ENCODE data around the gene KRTAP6-3. TPM values are rescaled to one million over a fixed set of nuclear protein-coding genes. Genes with fewer than 3 reads are reported as not detected.

The KRTAP6-3 gene, protein sequence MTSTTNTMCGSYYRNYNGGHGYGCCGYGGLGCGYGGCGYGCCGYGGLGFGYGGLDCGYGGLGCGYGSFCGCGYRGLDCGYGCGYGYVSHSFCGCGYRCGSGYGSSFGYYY
- polyA plus RNA-seq (2011; rRNA removed) (not detected in 2 replicates), polyA minus RNA-seq (2011; rRNA and poly(A)+ RNA removed) (not detected in 2 replicates)

DNA sequence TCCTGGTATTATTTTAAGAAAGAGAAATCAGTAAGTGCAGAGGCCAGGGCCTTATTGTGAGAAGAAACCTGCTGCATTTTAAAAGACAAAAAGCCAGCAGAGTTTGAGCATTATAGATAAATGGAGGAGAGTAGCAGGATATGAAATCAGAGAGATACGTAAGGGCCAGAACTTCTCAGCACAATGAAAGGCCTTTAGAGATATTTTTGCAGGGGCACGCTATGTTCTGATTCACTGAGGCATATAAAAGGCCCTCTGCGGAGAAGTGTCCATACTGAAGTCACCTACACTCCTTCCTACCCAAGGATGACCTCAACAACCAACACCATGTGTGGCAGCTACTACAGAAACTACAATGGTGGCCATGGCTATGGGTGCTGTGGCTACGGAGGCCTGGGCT lies at the start of gene KRTAP6-3:
TSS of gene KRTAP6-3 (plus strand) at position 301 of the 400 bp plus-strand sequence. CDS start at position 307, 6 bp downstream.
- POLR2A ChIA-PET: no interaction called here
- no peak for DNase-seq (ENCODE audit: low read depth, low spot score)
- TF ChIP-seq, protein P1, sequence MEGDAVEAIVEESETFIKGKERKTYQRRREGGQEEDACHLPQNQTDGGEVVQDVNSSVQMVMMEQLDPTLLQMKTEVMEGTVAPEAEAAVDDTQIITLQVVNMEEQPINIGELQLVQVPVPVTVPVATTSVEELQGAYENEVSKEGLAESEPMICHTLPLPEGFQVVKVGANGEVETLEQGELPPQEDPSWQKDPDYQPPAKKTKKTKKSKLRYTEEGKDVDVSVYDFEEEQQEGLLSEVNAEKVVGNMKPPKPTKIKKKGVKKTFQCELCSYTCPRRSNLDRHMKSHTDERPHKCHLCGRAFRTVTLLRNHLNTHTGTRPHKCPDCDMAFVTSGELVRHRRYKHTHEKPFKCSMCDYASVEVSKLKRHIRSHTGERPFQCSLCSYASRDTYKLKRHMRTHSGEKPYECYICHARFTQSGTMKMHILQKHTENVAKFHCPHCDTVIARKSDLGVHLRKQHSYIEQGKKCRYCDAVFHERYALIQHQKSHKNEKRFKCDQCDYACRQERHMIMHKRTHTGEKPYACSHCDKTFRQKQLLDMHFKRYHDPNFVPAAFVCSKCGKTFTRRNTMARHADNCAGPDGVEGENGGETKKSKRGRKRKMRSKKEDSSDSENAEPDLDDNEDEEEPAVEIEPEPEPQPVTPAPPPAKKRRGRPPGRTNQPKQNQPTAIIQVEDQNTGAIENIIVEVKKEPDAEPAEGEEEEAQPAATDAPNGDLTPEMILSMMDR (IDR thresholded peaks at IDR 0.05; ENCODE audit: low read depth, low read length): no peak
- H3K9me3 ChIP-seq (ENCODE audit: control insufficient read depth, insufficient read depth, low read length): peaks cover 8% of the 10 kb centered on the region
- no peaks in the 10 kb centered on the region for H3K27me3 ChIP-seq (ENCODE audit: control insufficient read depth, insufficient read depth, low read length)
- H3K4me3 ChIP-seq (ENCODE audit: low read depth, low read length): no peak within 1 kb of the TSS
- no peak within 1 kb of the TSS for H3K27ac ChIP-seq (ENCODE audit: low read depth, low read length)
- CTCF ChIA-PET: no interaction called here

DNA sequence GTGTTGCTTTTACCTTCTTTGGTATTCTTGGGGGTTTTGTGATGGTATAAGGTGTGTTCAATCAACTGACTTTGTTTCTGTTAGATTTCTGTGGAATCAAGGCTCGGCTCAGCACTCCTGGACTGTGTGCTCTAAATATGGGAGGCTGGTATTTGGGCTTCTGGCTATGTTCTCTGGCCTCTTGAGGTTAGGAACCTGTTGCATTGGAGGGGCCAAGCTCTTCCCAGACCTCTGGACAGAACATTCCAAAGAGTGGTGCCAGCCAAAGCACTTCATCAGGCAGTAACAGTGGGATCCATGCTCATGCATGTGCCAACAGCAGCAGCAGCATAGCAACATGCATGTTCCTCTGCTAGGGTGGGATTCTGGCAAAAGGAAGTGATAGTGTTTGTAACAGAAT lies 39.5 kb upstream of the KRTAP6-3 start:
- ChIA-PET CTCF (no interaction called here), POLR2A (no interaction called here)
- H3K9me3 ChIP-seq (ENCODE audit: control insufficient read depth, insufficient read depth, low read length): peaks cover 8% of the 10 kb centered on the region
- TF ChIP-seq, protein P1 (IDR thresholded peaks at IDR 0.05; ENCODE audit: low read depth, low read length): no peak
- DNase-seq (ENCODE audit: low read depth, low spot score): no peak
- no peaks in the 10 kb centered on the region for H3K27me3 ChIP-seq (ENCODE audit: control insufficient read depth, insufficient read depth, low read length)
- no peak overlapping the region for H3K27ac ChIP-seq (ENCODE audit: low read depth, low read length)
- H3K4me3 ChIP-seq (ENCODE audit: low read depth, low read length): no peak overlapping the region

DNA sequence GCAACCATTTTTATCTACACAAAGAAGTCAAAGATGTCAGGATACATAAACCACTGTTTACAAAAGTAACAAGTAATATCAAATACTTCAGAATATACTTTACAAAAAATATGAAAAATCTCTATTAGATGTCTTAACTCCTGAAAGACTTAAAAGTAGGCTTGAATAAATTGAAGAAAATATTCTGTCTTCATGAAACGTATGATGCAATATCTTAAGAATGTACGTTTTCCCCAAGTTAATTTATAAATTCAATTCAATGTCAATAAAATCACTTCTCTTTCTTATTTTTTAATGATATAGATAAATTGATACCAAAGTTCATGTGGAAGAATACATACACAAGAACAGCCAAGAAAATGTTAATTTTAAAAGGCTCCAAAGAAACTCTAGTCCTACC lies 37.1 kb upstream of the KRTAP6-3 start:
- Histone ChIP-seq H3K9me3 (ENCODE audit: control insufficient read depth, insufficient read depth, low read length) (peaks cover 15% of the 10 kb centered on the region), H3K27ac (ENCODE audit: low read depth, low read length) (no peak overlapping the region), H3K4me3 (ENCODE audit: low read depth, low read length) (no peak overlapping the region), H3K27me3 (ENCODE audit: control insufficient read depth, insufficient read depth, low read length) (no peaks in the 10 kb centered on the region)
- ChIA-PET POLR2A (no interaction called here), CTCF (no interaction called here)
- TF ChIP-seq, protein P1 (IDR thresholded peaks at IDR 0.05; ENCODE audit: low read depth, low read length): no peak
- no peak for DNase-seq (ENCODE audit: low read depth, low spot score)

DNA sequence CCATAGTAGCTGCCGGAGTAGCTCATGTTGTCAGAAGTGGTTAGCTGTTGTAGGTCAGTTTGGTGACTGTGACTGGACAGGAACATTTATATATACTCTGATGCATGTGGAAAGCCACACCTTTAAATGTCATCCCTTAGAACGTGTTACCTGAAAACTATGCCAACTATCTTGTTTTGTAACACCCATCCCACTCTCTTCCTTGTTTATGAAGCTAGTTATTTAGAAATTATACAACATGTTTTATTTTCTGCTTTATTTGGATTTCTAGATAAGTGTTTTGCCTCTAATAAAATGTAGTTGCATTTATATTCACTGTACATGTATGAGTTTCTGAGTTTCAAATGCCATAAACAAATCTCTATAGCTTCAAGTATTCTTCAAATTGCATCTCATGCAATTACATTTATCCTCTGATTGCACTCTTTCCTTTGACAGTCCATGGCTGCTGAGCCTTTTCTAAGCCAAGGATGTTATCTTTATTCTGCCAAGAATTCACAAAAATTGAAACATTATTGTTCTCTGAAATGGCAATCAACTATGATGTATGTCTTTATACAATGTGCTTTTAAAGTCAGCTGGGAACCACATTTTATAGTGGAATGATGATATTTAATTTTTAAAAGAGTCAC lies 30.9 kb upstream of the KRTAP6-3 start, which contains the start of gene KRTAP19-7:
TSS of gene KRTAP19-7 (minus strand) at position 51 of the 632 bp plus-strand sequence. CDS start at position 26, 25 bp downstream.
- H3K9me3 ChIP-seq (ENCODE audit: control insufficient read depth, insufficient read depth, low read length): peaks cover 10% of the 10 kb centered on the region
- no peak for DNase-seq (ENCODE audit: low read depth, low spot score)
- TF ChIP-seq, protein P1 (IDR thresholded peaks at IDR 0.05; ENCODE audit: low read depth, low read length): no peak
- CTCF ChIA-PET: no interaction called here
- no peak within 1 kb of the TSS for H3K27ac ChIP-seq (ENCODE audit: low read depth, low read length)
- H3K4me3 ChIP-seq (ENCODE audit: low read depth, low read length): no peak within 1 kb of the TSS
- no peaks in the 10 kb centered on the region for H3K27me3 ChIP-seq (ENCODE audit: control insufficient read depth, insufficient read depth, low read length)
- POLR2A ChIA-PET: no interaction called here

DNA sequence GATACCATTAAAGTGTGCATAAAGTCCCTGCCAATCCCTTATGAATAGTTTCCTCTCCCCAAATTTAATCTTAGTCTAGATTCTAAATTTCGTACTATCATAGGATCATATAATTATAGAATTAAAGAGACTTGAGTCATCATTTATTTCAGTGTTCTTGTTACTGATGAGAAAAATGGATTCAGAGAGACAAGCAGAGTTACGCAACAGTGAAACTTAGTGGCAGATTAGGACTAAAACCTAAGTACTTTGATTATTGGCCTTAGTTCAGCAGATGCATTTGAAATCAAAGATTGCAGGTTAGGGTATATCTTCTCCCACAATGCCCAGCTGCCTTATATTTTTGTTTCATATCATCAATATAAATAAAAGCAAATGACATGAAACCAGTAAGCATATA lies 30.3 kb upstream of the KRTAP6-3 start:
- DNase-seq (ENCODE audit: low read depth, low spot score): no peak
- Histone ChIP-seq H3K27ac (ENCODE audit: low read depth, low read length) (no peak overlapping the region), H3K27me3 (ENCODE audit: control insufficient read depth, insufficient read depth, low read length) (no peaks in the 10 kb centered on the region), H3K9me3 (ENCODE audit: control insufficient read depth, insufficient read depth, low read length) (peaks cover 10% of the 10 kb centered on the region), H3K4me3 (ENCODE audit: low read depth, low read length) (no peak overlapping the region)
- POLR2A ChIA-PET: no interaction called here
- TF ChIP-seq, protein P1 (IDR thresholded peaks at IDR 0.05; ENCODE audit: low read depth, low read length): no peak
- CTCF ChIA-PET: no interaction called here
